Aorta (tissue), 5 donors: ENCODE data around the gene NCK1. TPM values are rescaled to one million over a fixed set of nuclear protein-coding genes. Genes with fewer than 3 reads are reported as not detected.
"Not testable (repeated sequence)": the region's sequence is repeated elsewhere in the genome, so short reads cannot be mapped to it uniquely, and the experiment has no call there.

ENCODE experiments used
- ATAC-seq: fragments of 200-7000 bp; cut with Tn5 transposase; one replicate; pipeline ENCODE4 v1.9.1; 2022; ENCODE audit warnings: moderate library complexity; ENCODE audit not compliant: low FRiP score
- DNase-seq, 2 donors: peaks; one replicate each; pipeline ENCODE4 v3.0.0-alpha.2; 2020
- H3K27ac ChIP-seq, 2 donors: one replicate each; pipeline ENCODE4 v1.5.1; 2013; ENCODE audit warnings: low read length in 2 of 2, mild to moderate bottlenecking in 2 of 2, moderate library complexity in 2 of 2, control low read depth in 1 of 2, inconsistent platforms in 1 of 2, low read depth in 1 of 2
- H3K27me3 ChIP-seq, 2 donors: one replicate each; pipeline ENCODE4 v1.6.1; 2013; ENCODE audit warnings: control low read depth in 1 of 2, low read length in 1 of 2, mild to moderate bottlenecking in 1 of 2, moderate library complexity in 1 of 2; ENCODE audit not compliant: insufficient read depth in 2 of 2, control insufficient read depth in 1 of 2
- H3K36me3 ChIP-seq, 2 donors: one replicate each; pipeline ENCODE4 v1.6.1; 2013; ENCODE audit warnings: control low read depth in 1 of 2, low read length in 1 of 2, mild to moderate bottlenecking in 1 of 2; ENCODE audit not compliant: insufficient read depth in 2 of 2, control insufficient read depth in 1 of 2
- H3K4me1 ChIP-seq, 2 donors: one replicate each; pipeline ENCODE4 v1.6.1; 2013; ENCODE audit warnings: low read length in 2 of 2, control low read depth in 1 of 2, mild to moderate bottlenecking in 1 of 2, moderate library complexity in 1 of 2; ENCODE audit not compliant: insufficient read depth in 2 of 2, control insufficient read depth in 1 of 2
- H3K4me3 ChIP-seq, 2 donors: one replicate each; pipeline ENCODE4 v1.5.1; 2013; ENCODE audit warnings: low read length in 2 of 2, control low read depth in 1 of 2, mild to moderate bottlenecking in 1 of 2
- H3K9me3 ChIP-seq: one replicate; pipeline ENCODE4 v1.6.1; 2013; ENCODE audit warnings: mild to moderate bottlenecking, low read length; ENCODE audit not compliant: control insufficient read depth
- WGBS, 2 donors: extraction: QIAGEN DNeasy Blood & Tissue Kit; methylation state at CpG; one replicate each; pipeline ENCODE4 v1.1.7; 2013; 5-methylcytosine and 5-hydroxymethylcytosine counted together
- intact Hi-C, 2 donors: fragments of 100-400 bp; cut with DNase I; formaldehyde crosslinking; loops; one replicate each; pipeline versions ENCODE4 v1.14.2 to v1.15.0; 2022
- polyA plus RNA-seq, 2 donors: library from polyadenylated mRNA; stranded (reverse); fragments of 200-250 nt; gene quantifications; one replicate each; pipeline ENCODE4 v1.2.3, GENCODE V29; 2013
- total RNA-seq, 2 donors: library from RNA; stranded (reverse); fragmentation: NEBNext Ultra II Directional; extraction: Animal tissue kit (Norgen Biotek cat#: 25700); gene quantifications; one replicate each; pipeline ENCODE4 v1.2.1, GENCODE V29; 2021
- donor health status: healthy with polysubstance abuse.
- donor health status: Bipolar disorder and iron deficiency.
- donor health status: DM: no; HTN: no; CAD: no.
- donor health status: DM: no; HTN: no; CAD: no.
- donor health status: DM: yes; HTN: yes; CAD: no.

The NCK1 gene
- total and polyA plus RNA-seq, 4 donors, result 21.0 to 51.9 (median 30.6) TPM

DNA sequence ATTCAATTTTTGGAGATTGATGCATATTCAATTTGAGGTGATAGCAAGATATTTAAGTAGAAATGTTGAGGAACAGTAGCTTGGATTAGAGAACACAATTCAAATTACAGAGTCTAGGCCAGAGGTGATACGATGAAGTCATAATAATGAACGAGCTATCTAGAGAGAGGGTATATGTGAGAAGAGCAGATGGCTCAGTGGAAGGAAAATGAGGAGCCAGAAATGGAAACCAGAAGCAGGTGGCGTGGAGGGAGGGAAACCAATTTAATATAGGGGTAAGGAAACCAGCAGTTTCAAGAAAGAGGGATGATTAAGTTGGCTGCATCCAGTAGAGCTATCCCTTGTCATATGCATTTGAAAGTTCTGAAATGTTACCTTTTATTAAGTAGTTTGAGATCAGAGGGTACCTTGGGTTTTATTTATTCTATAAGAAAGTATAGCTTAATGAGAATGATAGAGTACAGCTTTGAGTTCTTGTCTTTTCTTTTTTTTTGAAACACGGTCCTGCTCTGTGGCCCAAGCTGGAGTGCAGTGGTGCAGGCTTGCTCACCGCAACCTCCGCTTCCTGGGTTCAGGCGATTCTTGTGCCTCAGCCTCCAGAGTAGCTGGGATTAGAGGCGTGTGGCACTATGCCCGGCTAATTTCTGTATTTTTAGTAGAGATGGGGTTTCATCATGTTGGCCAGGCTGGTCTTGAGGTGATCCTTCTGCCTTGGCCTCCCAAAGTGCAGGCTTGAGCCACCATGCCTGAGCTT lies 22.1 kb downstream of the NCK1 start:
- ATAC-seq, result no peak
- 96% methylated on average over 9 of the region's 9 CpGs for WGBS, 2 donors
- intact Hi-C loops, result no loop called here

DNA sequence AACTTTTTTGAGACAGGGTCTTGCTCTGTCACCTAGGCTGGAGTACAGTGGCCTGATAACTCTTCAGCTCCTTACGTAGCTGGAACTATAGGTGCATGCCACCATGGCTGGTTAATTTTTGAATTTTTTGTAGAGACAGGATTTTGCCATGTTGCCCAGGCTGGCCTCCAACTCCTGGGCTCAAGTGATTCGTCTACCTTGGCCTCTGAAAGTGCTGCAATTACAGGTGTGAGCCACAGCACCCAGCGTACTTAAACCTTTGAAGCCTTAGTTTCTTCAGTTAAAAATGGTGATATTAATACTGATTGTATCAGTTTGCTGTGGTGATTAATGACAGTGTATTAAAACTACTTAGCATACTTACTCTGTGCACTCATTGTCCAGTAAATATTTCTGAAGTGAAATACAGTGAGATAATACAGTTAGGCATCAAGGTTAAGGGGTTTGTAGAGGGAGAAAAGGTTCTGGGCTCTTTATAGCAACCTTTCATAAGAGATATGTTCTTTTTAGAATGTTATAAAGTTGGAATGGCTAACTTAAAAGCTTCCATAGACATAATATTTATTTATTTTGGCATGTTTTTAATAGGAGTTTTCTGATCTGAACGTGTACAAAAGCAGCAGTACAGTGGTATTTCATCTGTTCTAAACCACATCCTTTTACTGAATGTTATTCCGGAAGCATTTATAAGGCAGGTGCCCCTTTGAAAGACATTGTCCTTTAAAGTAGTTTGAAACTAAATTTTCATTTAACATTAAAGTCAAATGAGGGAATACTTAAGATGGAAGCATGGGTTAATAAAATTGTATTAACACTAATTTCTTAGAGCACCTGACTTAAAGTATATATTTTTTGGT lies 23.6 kb downstream of the NCK1 start:
- DNase-seq, result no peak
- intact Hi-C loops, result no loop called here
- WGBS, 2 donors, result 68 to 71% methylated on average over 5 of the region's 5 CpGs
- no peaks in the 10 kb centered on the region for H3K36me3 ChIP-seq
- H3K27me3 ChIP-seq, result no peaks in the 10 kb centered on the region
- peaks cover 2 to 3% of the 10 kb centered on the region in 2 donors for H3K4me1 ChIP-seq
- no peak overlapping the region for H3K4me3 ChIP-seq
- H3K27ac ChIP-seq, result no peak overlapping the region
- H3K9me3 ChIP-seq, result no peaks in the 10 kb centered on the region
- no peak for ATAC-seq

More for the DNA sequence above, 22.1 kb downstream of the NCK1 start:
- Histone ChIP-seq H3K27me3 (no peaks in the 10 kb centered on the region), H3K4me1 (peaks cover 2 to 3% of the 10 kb centered on the region in 2 donors), H3K4me3 (no peak overlapping the region), H3K27ac (no peak overlapping the region), H3K36me3 (no peaks in the 10 kb centered on the region), H3K9me3 (no peaks in the 10 kb centered on the region)
- DNase-seq, result no peak

- Histone ChIP-seq H3K27ac (no peak overlapping the region), H3K36me3 (no peaks in the 10 kb centered on the region), H3K9me3 (no peaks in the 10 kb centered on the region), H3K4me1 (peaks cover 0 to 5% of the 10 kb centered on the region in 2 donors), H3K4me3 (no peak overlapping the region), H3K27me3 (no peaks in the 10 kb centered on the region)
- ATAC-seq (no peak), DNase-seq (no peak)
- WGBS, 2 donors, result 84 to 87% methylated on average over 19 to 24 of the region's 24 CpGs
- intact Hi-C loops, result no loop called here
These were observed 27.9 kb downstream of the NCK1 start for GRCh38 chr3:136889947-136890346.

- Histone ChIP-seq H3K36me3 (no peaks in the 10 kb centered on the region), H3K27ac (no peak overlapping the region), H3K9me3 (no peaks in the 10 kb centered on the region), H3K4me3 (no peak overlapping the region), H3K4me1 (peaks cover 0 to 2% of the 10 kb centered on the region in 2 donors), H3K27me3 (no peaks in the 10 kb centered on the region)
- no peak for ATAC-seq
- no peak for DNase-seq
- intact Hi-C loops, result no loop called here
- 48 to 49% methylated on average over 2 of the region's 2 CpGs for WGBS, 2 donors
These were observed 30.2 kb downstream of the NCK1 start for GRCh38 chr3:136891934-136892855.

GRCh38 chr3:136893848-136894443 lies 31.9 kb downstream of the NCK1 start:
- Histone ChIP-seq H3K36me3 (peaks cover 0 to 2% of the 10 kb centered on the region in 2 donors), H3K4me1 (peaks cover 0 to 2% of the 10 kb centered on the region in 2 donors), H3K9me3 (no peaks in the 10 kb centered on the region), H3K27me3 (no peaks in the 10 kb centered on the region), H3K27ac (no peak overlapping the region), H3K4me3 (no peak overlapping the region)
- no peak for ATAC-seq
- WGBS, 2 donors, result 63 to 65% methylated on average over 5 of the region's 5 CpGs
- intact Hi-C loops, result no loop called here
- no peak for DNase-seq

DNA sequence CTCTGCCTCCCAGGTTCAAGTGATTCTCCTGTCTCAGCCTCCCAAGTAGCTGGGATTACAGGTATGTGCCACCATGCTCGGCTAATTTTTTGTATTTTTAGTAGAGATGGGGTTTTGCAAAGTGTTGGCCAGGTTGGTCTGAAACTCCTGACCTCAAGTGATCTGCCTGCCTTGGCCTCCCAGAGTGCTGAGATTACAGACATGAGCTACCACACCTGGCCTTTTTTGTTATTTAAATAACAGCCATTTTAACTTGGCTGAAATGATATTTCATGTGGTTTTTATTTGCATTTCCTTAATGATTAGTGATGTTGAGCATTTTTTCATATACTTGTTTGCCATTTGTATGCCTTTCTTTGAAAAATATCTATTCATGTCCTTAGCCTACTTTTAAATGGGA lies 35.2 kb downstream of the NCK1 start:
- WGBS, 2 donors, result 87 to 89% methylated on average over 1 of the region's 1 CpG
- ATAC-seq, H3K4me3 ChIP-seq, H3K9me3 ChIP-seq, H3K4me1 ChIP-seq, H3K27me3 ChIP-seq, H3K27ac ChIP-seq, intact Hi-C loops, DNase-seq, H3K36me3 ChIP-seq: not testable (repeated sequence)

GRCh38 chr3:136898549-136898948 lies 36.5 kb downstream of the NCK1 start:
- H3K36me3 ChIP-seq, result peaks cover 0 to 3% of the 10 kb centered on the region in 2 donors
- ATAC-seq, result no peak
- no peak overlapping the region for H3K4me3 ChIP-seq
- no peak for DNase-seq
- peaks cover 2% of the 10 kb centered on the region for H3K9me3 ChIP-seq
- intact Hi-C loops, result no loop called here
- WGBS, 2 donors, result 70 to 74% methylated on average over 4 of the region's 4 CpGs
- H3K27ac ChIP-seq, result no peak overlapping the region
- no peaks in the 10 kb centered on the region for H3K27me3 ChIP-seq
- H3K4me1 ChIP-seq, result no peaks in the 10 kb centered on the region

- Histone ChIP-seq H3K27ac (no peak overlapping the region), H3K4me3 (no peak overlapping the region), H3K4me1 (no peaks in the 10 kb centered on the region), H3K36me3 (peaks cover 0 to 3% of the 10 kb centered on the region in 2 donors), H3K27me3 (no peaks in the 10 kb centered on the region), H3K9me3 (peaks cover 2% of the 10 kb centered on the region)
- WGBS, 2 donors, result 71 to 80% methylated on average over 2 of the region's 2 CpGs
- ATAC-seq (no peak), DNase-seq (no peak)
- intact Hi-C loops, result no loop called here
These were observed 36.9 kb downstream of the NCK1 start for GRCh38 chr3:136898954-136899353.
